AG10803 (cell line): ENCODE measurements around the gene ENKD1.

ENCODE experiments used
- DNase-seq: peaks from one replicate; pipeline ENCODE4 v3.0.0; 2010; ENCODE audit warnings: low read depth
- H3K4me3 ChIP-seq: 2 replicates; pipeline ENCODE4 v1.5.1; 2011; ENCODE audit warnings: mild to moderate bottlenecking, low read length, control low read depth
- TF ChIP-seq, protein P1 (sequence below): conservative IDR thresholded peaks from 2 replicates; pipeline ENCODE4 v1.5.1; 2011; ENCODE audit warnings: mild to moderate bottlenecking, low read length, control low read depth, inconsistent platforms

ENKD1 gene

DNA sequence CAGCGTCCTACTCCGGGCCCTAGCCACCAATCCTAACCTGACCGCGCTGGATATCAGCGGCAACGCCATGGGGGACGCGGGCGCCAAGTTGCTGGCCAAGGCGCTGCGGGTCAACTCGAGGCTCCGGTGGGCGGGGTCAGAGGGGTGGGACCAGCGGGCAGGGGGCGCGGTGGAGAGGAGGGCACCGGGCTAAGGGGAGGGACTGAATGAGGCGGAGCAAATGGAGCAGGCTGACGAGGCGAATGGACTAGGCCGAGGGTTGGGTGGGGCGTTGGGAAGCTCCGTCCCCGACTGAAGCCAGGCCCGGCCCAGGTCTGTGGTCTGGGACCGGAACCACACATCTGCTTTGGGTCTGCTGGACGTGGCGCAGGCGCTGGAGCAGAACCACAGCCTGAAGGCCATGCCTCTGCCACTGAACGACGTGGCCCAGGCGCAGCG is 17.0 kb downstream of the ENKD1 start:
- DNase-seq, result no peak
- TF ChIP-seq, protein P1, sequence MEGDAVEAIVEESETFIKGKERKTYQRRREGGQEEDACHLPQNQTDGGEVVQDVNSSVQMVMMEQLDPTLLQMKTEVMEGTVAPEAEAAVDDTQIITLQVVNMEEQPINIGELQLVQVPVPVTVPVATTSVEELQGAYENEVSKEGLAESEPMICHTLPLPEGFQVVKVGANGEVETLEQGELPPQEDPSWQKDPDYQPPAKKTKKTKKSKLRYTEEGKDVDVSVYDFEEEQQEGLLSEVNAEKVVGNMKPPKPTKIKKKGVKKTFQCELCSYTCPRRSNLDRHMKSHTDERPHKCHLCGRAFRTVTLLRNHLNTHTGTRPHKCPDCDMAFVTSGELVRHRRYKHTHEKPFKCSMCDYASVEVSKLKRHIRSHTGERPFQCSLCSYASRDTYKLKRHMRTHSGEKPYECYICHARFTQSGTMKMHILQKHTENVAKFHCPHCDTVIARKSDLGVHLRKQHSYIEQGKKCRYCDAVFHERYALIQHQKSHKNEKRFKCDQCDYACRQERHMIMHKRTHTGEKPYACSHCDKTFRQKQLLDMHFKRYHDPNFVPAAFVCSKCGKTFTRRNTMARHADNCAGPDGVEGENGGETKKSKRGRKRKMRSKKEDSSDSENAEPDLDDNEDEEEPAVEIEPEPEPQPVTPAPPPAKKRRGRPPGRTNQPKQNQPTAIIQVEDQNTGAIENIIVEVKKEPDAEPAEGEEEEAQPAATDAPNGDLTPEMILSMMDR, result no peak
- no peak overlapping the region for H3K4me3 ChIP-seq

DNA sequence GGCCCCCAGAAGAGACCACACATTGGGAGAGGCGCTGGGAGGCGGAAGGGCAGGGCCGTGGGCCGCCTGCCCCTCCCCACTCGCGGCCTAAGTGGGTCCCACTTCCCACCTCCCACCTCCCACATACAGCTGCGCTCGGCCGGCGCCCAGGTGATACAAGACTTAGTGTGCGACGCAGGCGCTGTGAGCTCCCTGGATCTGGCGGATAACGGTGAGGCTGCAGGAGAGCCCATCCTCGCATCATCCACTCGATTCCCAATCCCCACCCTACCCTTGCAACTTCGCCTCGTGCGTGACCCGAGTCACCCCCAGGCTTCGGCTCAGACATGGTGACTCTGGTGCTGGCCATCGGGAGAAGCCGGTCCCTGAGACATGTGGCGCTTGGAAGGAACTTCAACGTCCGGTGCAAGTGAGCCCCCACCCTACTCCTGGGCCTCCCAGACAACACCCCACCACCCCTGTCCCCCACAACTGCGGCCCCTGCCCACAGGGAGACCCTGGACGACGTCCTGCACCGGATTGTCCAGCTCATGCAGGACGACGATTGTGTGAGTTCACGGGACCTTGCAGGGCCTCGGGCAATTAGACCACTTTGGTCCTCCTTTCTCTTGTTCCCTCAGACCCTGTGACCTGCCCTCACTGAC is 17.7 kb downstream of the ENKD1 start:
- no peak overlapping the region for H3K4me3 ChIP-seq
- TF ChIP-seq, protein P1, result no peak
- DNase-seq, result no peak

DNA sequence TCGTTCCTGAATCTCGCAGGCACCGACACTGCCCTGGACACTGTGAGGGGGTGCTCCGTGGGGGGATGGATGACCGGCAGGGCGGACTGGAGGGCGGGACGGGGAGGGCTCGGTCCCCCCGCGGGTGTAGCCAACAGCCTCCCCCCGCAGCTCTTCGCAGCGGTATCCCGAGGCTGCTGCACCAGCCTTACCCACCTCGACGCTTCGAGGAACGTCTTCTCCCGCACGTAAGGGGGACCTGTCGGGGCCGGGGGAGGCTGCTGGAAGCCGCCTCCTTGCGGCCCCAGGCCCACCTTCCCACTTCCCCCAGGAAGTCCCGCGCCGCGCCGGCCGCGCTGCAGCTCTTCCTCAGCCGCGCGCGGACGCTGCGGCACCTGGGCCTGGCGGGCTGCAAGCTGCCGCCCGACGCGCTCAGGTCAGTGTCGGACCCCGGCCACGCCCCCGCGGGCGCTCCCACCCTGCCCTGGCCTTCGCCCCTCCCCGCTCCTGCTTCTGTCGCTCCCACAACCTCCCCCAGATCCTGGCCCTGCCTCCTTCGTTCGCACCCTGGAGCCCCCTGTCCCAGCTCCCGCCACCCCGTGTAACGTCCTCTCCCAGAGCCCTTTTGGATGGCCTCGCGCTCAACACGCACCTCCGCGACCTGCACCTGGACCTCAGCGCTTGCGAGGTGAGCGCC is 18.3 kb downstream of the ENKD1 start:
- no peak for DNase-seq
- H3K4me3 ChIP-seq, result no peak overlapping the region
- TF ChIP-seq, protein P1, result no peak

DNA sequence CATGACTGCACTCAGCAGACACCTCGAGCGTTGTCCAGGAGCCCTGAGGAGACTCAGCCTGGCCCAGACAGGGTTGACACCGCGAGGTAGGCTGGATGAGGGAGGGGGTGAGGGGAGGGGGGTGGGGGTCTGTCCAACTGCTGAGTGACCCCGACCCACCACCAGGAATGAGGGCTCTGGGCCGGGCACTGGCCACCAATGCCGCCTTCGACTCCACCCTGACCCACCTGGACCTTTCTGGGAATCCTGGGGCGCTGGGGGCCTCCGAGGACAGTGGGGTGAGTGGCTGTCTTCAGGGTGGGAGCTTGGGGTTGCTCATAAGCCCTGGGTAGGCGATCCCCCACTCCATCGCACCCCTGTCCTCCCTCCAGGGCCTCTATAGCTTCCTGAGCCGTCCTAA is 18.9 kb downstream of the ENKD1 start:
- TF ChIP-seq, protein P1, result no peak
- no peak overlapping the region for H3K4me3 ChIP-seq
- DNase-seq, result no peak

DNA sequence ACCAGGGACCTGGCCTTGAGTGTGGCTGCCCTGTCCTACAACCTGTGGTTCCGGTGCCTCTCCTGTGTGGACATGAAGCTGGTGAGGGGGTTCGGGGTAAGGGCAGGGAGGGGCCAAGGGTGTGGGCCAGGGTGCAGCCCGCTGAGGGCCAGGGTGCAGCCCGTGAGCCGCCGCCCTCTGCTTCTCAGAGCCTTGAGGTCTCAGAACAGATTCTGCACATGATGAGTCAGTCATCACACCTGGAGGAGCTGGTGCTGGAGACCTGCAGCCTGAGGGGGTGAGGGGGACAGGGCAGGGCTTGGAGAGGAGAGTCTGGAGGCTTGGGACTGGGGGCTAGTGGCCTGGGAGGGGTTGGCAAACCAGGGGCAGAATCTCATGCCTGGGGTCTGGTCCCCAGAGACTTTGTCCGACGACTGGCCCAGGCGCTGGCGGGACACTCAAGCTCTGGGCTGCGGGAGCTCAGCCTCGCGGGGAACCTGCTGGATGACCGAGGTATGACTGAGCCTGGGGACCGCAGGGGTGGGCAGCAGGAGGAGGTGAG is 19.4 kb downstream of the ENKD1 start:
- no peak overlapping the region for H3K4me3 ChIP-seq
- no peak for DNase-seq
- TF ChIP-seq, protein P1, result no peak

DNA sequence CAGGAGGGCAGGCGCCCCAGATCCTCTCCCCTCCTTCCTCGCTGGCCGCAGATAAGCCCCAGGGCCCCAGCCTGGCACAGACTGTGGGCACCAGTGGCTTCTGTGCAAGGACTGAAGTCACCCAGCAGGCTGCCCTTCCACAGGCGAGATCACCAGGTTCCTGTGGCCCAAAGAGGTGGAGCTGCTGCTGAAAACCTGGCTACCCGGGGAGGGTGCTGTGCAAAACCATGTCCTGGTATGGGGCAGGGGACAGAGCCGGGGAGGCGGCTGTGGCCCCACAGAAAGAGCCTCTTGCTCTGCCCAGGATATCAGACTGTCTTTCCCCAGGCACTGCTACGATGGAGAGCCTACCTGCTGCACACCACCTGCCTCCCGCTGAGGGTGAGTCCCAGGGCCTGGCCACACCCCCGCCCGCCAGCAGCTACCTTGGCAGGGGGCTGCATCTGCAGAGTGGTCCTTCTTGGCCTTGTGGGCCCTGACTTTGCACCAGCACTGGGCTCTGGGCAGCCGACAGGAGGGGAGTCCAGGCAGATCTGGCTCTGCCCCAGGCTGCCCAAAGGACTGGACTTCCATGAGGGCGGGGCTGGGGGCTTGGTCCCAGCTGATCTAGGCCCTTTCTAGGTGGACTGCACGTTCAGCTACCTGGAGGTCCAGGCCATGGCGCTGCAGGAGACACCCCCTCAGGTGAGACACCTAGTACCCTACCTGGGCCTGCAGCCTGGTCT is 21.0 kb downstream of the ENKD1 start:
- DNase-seq, result no peak
- no peak overlapping the region for H3K4me3 ChIP-seq
- TF ChIP-seq, protein P1, result no peak
